Liver (tissue), 9 donors: Measurements from ENCODE around the gene RXFP2. TPM values are rescaled to one million over a fixed set of nuclear protein-coding genes. Genes with fewer than 3 reads are reported as not detected.

ENCODE experiments used
- DNase-seq: peaks from one replicate; pipeline ENCODE4 v3.0.0-alpha.2; 2017; ENCODE audit warnings: low spot score
- H3K27ac ChIP-seq, 2 donors: one replicate each; pipeline ENCODE4 v1.7.0; 2013; ENCODE audit warnings: inconsistent platforms in 2 of 2, low read length in 2 of 2, control low read depth in 1 of 2, low read depth in 1 of 2, mild to moderate bottlenecking in 1 of 2
- H3K27me3 ChIP-seq, 4 donors: one replicate each; pipeline versions ENCODE4 v1.6.1 to v1.7.0; 2013; ENCODE audit warnings: low read length in 3 of 4, inconsistent platforms in 1 of 4, mild to moderate bottlenecking in 1 of 4, moderate library complexity in 1 of 4; ENCODE audit not compliant: control insufficient read depth in 4 of 4, insufficient read depth in 4 of 4
- H3K36me3 ChIP-seq, 4 donors: one replicate each; pipeline versions ENCODE4 v1.6.1 to v1.7.0; 2013; ENCODE audit warnings: low read length in 3 of 4, mild to moderate bottlenecking in 3 of 4, low read depth in 1 of 4, moderate library complexity in 1 of 4; ENCODE audit not compliant: control insufficient read depth in 4 of 4, insufficient read depth in 3 of 4
- H3K4me1 ChIP-seq, 4 donors: one replicate each; pipeline versions ENCODE4 v1.6.1 to v1.7.0; 2013; ENCODE audit warnings: low read length in 3 of 4, mild to moderate bottlenecking in 3 of 4, moderate library complexity in 1 of 4; ENCODE audit not compliant: control insufficient read depth in 4 of 4, insufficient read depth in 4 of 4
- H3K4me3 ChIP-seq, 3 donors: one replicate each; pipeline versions ENCODE4 v1.6.1 to v1.7.0; 2013; ENCODE audit warnings: low read length in 3 of 3, control low read depth in 1 of 3, low read depth in 1 of 3, mild to moderate bottlenecking in 1 of 3
- H3K9ac ChIP-seq, 2 donors: one replicate each; pipeline ENCODE4 v1.7.0; 2013; ENCODE audit warnings: low read length in 2 of 2, mild to moderate bottlenecking in 2 of 2, moderate library complexity in 2 of 2, control low read depth in 1 of 2, low read depth in 1 of 2
- H3K9me3 ChIP-seq, 4 donors: one replicate each; pipeline versions ENCODE4 v1.6.1 to v1.7.0; 2013; ENCODE audit warnings: low read length in 3 of 4; ENCODE audit not compliant: control insufficient read depth in 4 of 4
- ATF3 ChIP-seq: IDR thresholded peaks from 2 replicates; pipeline ENCODE4 v1.6.1; 2016; ENCODE audit warnings: antibody characterized with exemption
- CTCF ChIP-seq: fragments of 150-350 bp; IDR thresholded peaks from 2 replicates; pipeline ENCODE4 v1.5.1; 2017; ENCODE audit warnings: improper control_type of control experiment, low read depth, low read length; ENCODE audit not compliant: missing input control
- EGR1 ChIP-seq, 2 donors: IDR thresholded peaks; 2 replicates each; pipeline ENCODE4 v1.6.1; 2016 to 2018; ENCODE audit warnings: antibody characterized with exemption in 2 of 2, low read depth in 2 of 2
- FOXA1 ChIP-seq: IDR thresholded peaks from 2 replicates; pipeline ENCODE4 v1.6.1; 2016; ENCODE audit warnings: antibody characterized with exemption
- FOXA2 ChIP-seq: IDR thresholded peaks from 2 replicates; pipeline ENCODE4 v1.6.1; 2016; ENCODE audit warnings: antibody characterized with exemption
- GABPA ChIP-seq, 2 donors: IDR thresholded peaks in 1 of 2; conservative IDR thresholded peaks in 1 of 2; 2 replicates each; pipeline ENCODE4 v1.6.1; 2016; ENCODE audit warnings: antibody characterized with exemption in 2 of 2, mild to moderate bottlenecking in 1 of 2, moderate library complexity in 1 of 2
- HNF4A ChIP-seq, 2 donors: conservative IDR thresholded peaks; 2 replicates each; pipeline ENCODE4 v1.6.1; 2016; ENCODE audit warnings: antibody characterized with exemption in 2 of 2, mild to moderate bottlenecking in 2 of 2
- HNF4G ChIP-seq: IDR thresholded peaks from 2 replicates; pipeline ENCODE4 v1.6.1; 2016; ENCODE audit warnings: antibody characterized with exemption
- JUND ChIP-seq, 2 donors: IDR thresholded peaks; 2 replicates each; pipeline ENCODE4 v1.6.1; 2016; ENCODE audit warnings: antibody characterized with exemption in 2 of 2
- MAX ChIP-seq: IDR thresholded peaks from 2 replicates; pipeline ENCODE4 v1.6.1; 2016; ENCODE audit warnings: antibody characterized with exemption
- NR2F2 ChIP-seq: IDR thresholded peaks from 2 replicates; pipeline ENCODE4 v1.6.1; 2016; ENCODE audit warnings: antibody characterized with exemption
- RAD21 ChIP-seq, 2 donors: IDR thresholded peaks; 2 replicates each; pipeline ENCODE4 v1.6.1; 2016; ENCODE audit warnings: antibody characterized with exemption in 2 of 2, mild to moderate bottlenecking in 2 of 2
- REST ChIP-seq: IDR thresholded peaks from 2 replicates; pipeline ENCODE4 v1.6.1; 2016; ENCODE audit warnings: antibody characterized with exemption, mild to moderate bottlenecking
- RXRA ChIP-seq, 2 donors: IDR thresholded peaks; 2 replicates each; pipeline ENCODE4 v1.6.1; 2017 to 2018; ENCODE audit warnings: antibody characterized with exemption in 2 of 2, mild to moderate bottlenecking in 1 of 2
- SP1 ChIP-seq: IDR thresholded peaks from 2 replicates; pipeline ENCODE4 v1.6.1; 2018; ENCODE audit warnings: antibody characterized with exemption, mild to moderate bottlenecking
- YY1 ChIP-seq: IDR thresholded peaks from 2 replicates; pipeline ENCODE4 v1.6.1; 2016; ENCODE audit warnings: antibody characterized with exemption, mild to moderate bottlenecking
- WGBS: extraction: QIAGEN DNeasy Blood & Tissue Kit; methylation state at CpG from one replicate; pipeline ENCODE4 v1.1.7; 2013; 5-methylcytosine and 5-hydroxymethylcytosine counted together
- polyA plus RNA-seq, 2 donors: library from polyadenylated mRNA; stranded (reverse) in 1 of 2; unstranded in 1 of 2; fragments of 200-250 nt in 1 of 2; fragments of >200 nt in 1 of 2; fragmentation: Nextera tagmentation in 1 of 2; extraction: Ambion mirVana in 1 of 2; gene quantifications; one replicate each; pipeline versions ENCODE4 v1.2.1 to v1.2.3, GENCODE V29; 2013 to 2015
- total RNA-seq, 2 donors: library from RNA; depleted of rRNA; stranded (reverse); fragments of >200 nt; gene quantifications; one replicate each; pipeline ENCODE4 v1.2.3, GENCODE V29; 2014
- TF ChIP-seq, protein P1 (sequence below): IDR thresholded peaks from 2 replicates; pipeline ENCODE4 v1.6.1; 2016; ENCODE audit warnings: antibody characterized with exemption
- donor health status: healthy.
- donor health status: healthy.
- donor health status: healthy.
- donor health status: healthy.
- donor health status: healthy.

RXFP2 gene
- total and polyA plus RNA-seq, 4 donors = not detected

DNA sequence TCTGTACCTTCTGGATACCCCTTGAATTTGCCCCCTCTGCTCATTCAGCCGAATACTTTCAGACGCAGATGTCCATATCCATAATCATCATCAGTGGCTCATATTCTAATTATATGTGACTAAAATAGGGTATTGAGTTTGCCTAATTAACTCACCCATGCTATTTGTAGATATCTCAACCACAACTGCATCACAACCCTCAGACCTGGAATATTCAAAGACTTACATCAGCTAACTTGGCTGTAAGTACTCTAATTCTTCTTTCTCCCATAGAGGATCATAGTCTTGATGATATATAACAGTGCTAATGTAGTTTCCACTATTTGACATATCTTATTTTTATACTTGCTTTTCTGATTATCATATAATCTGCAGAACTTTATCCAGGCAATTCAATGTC is 35.8 kb downstream of the RXFP2 start (continued):
- no peak for TF ChIP-seq CTCF
- TF ChIP-seq JUND (IDR thresholded peaks at IDR 0.05) = no peak
- TF ChIP-seq, protein P1, sequence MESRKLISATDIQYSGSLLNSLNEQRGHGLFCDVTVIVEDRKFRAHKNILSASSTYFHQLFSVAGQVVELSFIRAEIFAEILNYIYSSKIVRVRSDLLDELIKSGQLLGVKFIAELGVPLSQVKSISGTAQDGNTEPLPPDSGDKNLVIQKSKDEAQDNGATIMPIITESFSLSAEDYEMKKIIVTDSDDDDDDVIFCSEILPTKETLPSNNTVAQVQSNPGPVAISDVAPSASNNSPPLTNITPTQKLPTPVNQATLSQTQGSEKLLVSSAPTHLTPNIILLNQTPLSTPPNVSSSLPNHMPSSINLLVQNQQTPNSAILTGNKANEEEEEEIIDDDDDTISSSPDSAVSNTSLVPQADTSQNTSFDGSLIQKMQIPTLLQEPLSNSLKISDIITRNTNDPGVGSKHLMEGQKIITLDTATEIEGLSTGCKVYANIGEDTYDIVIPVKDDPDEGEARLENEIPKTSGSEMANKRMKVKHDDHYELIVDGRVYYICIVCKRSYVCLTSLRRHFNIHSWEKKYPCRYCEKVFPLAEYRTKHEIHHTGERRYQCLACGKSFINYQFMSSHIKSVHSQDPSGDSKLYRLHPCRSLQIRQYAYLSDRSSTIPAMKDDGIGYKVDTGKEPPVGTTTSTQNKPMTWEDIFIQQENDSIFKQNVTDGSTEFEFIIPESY = no peak
- no peak for TF ChIP-seq YY1
- no peak for TF ChIP-seq HNF4A (conservative IDR thresholded peaks at IDR 0.05)

DNA sequence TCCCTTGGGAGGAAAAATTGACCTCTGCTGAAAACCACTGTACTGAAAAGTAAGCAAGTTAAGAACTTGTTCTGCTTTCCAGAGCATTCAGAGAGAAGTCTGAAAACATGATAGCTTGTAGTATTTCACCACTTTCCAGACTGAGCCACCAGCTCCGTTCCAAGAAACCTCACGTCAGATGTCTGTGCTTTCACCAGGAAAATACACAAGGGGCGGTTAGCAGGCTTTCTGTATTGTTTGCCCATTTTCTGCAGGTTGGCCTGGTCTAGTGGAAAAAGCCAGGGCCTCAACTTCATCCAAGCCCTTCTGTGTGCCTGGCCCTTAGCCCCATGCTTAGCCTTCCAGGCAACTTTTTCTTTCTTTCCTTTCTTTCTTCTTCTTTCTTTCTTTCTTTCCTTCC is 36.4 kb downstream of the RXFP2 start:
- no peak for DNase-seq
- Histone ChIP-seq H3K9ac (no peak overlapping the region), H3K9me3 (no peaks in the 10 kb centered on the region), H3K27ac (no peak overlapping the region), H3K36me3 (no peaks in the 10 kb centered on the region), H3K4me1 (no peaks in the 10 kb centered on the region), H3K4me3 (no peak overlapping the region), H3K27me3 (peaks cover 0 to 8% (median 0%) of the 10 kb centered on the region in 4 donors)
- TF ChIP-seq, protein P1 = no peak
- no peak for TF ChIP-seq ATF3
- TF ChIP-seq RXRA (IDR thresholded peaks at IDR 0.05) = no peak
- 86% methylated on average over 3 of the region's 3 CpGs for WGBS

DNA sequence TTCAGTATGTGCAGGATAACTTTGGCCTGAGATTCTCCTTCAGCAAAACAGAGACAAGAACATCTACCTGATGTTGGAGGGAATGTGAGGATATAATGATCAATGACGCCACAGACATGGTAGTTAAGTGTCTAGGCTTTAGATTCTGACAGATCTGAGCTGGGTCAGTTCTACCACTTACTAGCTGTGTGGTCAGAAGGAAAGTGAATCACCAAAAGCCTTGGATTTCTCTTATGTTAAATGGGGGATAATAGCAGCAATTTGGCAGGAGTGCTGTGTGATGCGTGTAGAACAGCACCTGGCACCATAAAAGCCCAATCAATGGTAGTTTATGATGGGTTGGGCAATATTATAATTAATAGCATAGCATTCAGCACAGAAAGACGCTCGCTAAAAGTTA is 41.7 kb downstream of the RXFP2 start:
- Histone ChIP-seq H3K27ac (no peak overlapping the region), H3K4me1 (no peaks in the 10 kb centered on the region), H3K9ac (no peak overlapping the region), H3K9me3 (no peaks in the 10 kb centered on the region), H3K27me3 (peaks cover 0 to 6% (median 0%) of the 10 kb centered on the region in 4 donors), H3K4me3 (no peak overlapping the region), H3K36me3 (no peaks in the 10 kb centered on the region)
- no peak for DNase-seq
- 48% methylated on average over 4 of the region's 4 CpGs for WGBS
- TF ChIP-seq RXRA (IDR thresholded peaks at IDR 0.05) (no peak), SP1 (no peak), MAX (no peak), REST (no peak), HNF4G (no peak), YY1 (no peak), EGR1 (IDR thresholded peaks at IDR 0.05; ENCODE audit: low read depth in 2 of 2) (no peak), RAD21 (IDR thresholded peaks at IDR 0.05) (no peak), NR2F2 (no peak), CTCF (no peak), ATF3 (no peak), GABPA (IDR thresholded peaks at IDR 0.05 in 1 of 2, conservative IDR thresholded peaks at IDR 0.05 in 1 of 2) (no peak), FOXA1 (no peak), JUND (IDR thresholded peaks at IDR 0.05) (no peak), FOXA2 (no peak)
